Kidney epithelial cell (primary cell): Measurements from ENCODE around the gene TULP3. TPM values are rescaled to one million over a fixed set of nuclear protein-coding genes. Genes with fewer than 3 reads are reported as not detected.

Experiments used
- DNase-seq: peaks from one replicate; pipeline ENCODE4 v3.0.0-alpha.2; 2010; ENCODE audit warnings: low read depth
- H3K27me3 ChIP-seq: 2 replicates; pipeline ENCODE4 v1.6.0; 2011; ENCODE audit warnings: low read length; ENCODE audit not compliant: control insufficient read depth, insufficient read depth
- H3K36me3 ChIP-seq: 2 replicates; pipeline ENCODE4 v1.5.1; 2011; ENCODE audit warnings: low read length; ENCODE audit not compliant: control insufficient read depth, insufficient read depth
- H3K4me3 ChIP-seq: 2 replicates; pipeline ENCODE4 v1.5.1; 2011; ENCODE audit warnings: low read depth, mild to moderate bottlenecking, control low read depth, low read length
- total RNA-seq: library from RNA; depleted of rRNA; stranded (reverse); fragments of >200 nt; gene quantifications from 2 replicates; pipeline ENCODE4 v1.2.3, GENCODE V29; 2015
- TF ChIP-seq, protein P1 (sequence below): IDR thresholded peaks from 2 replicates; pipeline ENCODE4 v1.5.1; 2011; ENCODE audit warnings: mild to moderate bottlenecking, moderate library complexity, low read length, control low read depth, inconsistent platforms; ENCODE audit not compliant: insufficient read depth, poor library complexity, severe bottlenecking

The TULP3 gene
- total RNA-seq, 1 donor from 2014 or later: 19.1 TPM

- no peaks in the 10 kb centered on the region for H3K27me3 ChIP-seq
- peaks cover 2% of the 10 kb centered on the region for H3K36me3 ChIP-seq
- peak overlapping the region; percentile 51 for H3K4me3 ChIP-seq
- TF ChIP-seq, protein P1, sequence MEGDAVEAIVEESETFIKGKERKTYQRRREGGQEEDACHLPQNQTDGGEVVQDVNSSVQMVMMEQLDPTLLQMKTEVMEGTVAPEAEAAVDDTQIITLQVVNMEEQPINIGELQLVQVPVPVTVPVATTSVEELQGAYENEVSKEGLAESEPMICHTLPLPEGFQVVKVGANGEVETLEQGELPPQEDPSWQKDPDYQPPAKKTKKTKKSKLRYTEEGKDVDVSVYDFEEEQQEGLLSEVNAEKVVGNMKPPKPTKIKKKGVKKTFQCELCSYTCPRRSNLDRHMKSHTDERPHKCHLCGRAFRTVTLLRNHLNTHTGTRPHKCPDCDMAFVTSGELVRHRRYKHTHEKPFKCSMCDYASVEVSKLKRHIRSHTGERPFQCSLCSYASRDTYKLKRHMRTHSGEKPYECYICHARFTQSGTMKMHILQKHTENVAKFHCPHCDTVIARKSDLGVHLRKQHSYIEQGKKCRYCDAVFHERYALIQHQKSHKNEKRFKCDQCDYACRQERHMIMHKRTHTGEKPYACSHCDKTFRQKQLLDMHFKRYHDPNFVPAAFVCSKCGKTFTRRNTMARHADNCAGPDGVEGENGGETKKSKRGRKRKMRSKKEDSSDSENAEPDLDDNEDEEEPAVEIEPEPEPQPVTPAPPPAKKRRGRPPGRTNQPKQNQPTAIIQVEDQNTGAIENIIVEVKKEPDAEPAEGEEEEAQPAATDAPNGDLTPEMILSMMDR: no peak
- no peak for DNase-seq
These were observed 69.8 kb downstream of the TULP3 start for GRCh38 chr12:2960390-2960956.

DNA sequence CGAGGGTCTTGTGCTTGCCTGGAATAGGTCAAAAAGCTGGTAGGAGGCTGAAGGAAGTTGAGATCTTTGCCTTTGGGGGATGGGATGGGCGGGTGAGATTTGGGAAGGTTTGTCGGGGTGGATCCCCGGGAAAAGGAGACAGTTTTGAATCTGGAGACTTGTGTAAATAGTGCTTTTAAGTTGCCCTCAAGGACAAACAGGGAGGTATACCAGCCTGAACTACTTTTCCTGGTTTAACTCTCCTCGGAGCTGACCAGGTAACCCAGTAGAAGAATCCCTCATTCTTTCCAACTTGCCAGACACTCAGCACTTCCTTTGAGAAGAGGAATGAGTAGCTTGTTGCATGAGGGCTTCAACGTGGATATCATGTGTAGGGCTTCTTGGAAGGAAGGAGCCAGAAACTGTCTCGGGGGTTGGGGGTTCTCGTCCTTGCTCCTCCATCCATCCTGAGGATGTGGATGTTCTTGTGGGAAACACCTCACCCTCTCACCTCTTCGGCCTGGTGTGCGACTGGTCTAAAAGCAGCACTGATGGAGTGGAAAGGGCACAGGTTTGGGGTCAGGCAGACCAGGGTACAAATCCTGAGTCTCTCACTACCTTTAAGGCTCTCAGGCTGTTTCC lies 70.4 kb downstream of the TULP3 start:
- H3K4me3 ChIP-seq: peak overlapping the region; percentile 51
- H3K27me3 ChIP-seq: no peaks in the 10 kb centered on the region
- TF ChIP-seq, protein P1: no peak
- DNase-seq: no peak
- H3K36me3 ChIP-seq: peaks cover 2% of the 10 kb centered on the region

GRCh38 chr12:2961705-2962104 lies 71.0 kb downstream of the TULP3 start:
- TF ChIP-seq, protein P1: no peak
- no peak overlapping the region for H3K4me3 ChIP-seq
- no peak for DNase-seq
- H3K36me3 ChIP-seq: peaks cover 2% of the 10 kb centered on the region
- no peaks in the 10 kb centered on the region for H3K27me3 ChIP-seq

DNA sequence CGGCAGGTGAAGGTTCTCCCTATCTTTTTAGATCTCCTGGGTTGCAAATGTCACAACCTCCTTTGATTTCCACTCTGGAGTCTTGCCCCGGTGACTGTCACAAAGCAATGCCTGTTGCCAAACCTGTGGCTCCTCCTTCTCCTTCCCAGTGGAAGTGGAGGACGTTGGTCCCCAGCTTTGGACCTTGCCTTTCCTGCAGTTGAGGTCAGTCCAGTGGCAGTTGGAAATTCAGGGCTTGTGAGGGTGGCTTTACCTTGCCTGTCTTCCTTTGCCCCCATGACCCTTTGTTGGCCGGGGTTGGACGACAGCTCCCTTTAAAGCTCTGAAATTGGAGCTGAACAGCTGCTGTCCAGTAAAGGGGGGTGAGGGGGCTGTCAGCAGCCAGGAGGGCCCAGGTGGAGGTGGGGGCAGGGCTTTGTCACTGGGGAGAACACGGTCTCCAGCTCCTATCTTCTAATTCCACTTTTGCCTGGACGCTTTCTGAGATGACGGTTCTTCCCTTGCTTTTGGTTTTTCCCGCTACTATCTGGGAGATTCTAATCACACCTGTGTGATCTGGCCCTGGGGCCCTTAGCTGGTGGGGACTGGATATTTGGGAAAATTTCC lies 72.6 kb downstream of the TULP3 start:
- Histone ChIP-seq H3K4me3 (no peak overlapping the region), H3K36me3 (peaks cover 2% of the 10 kb centered on the region), H3K27me3 (no peaks in the 10 kb centered on the region)
- TF ChIP-seq, protein P1: no peak
- DNase-seq: no peak

DNA sequence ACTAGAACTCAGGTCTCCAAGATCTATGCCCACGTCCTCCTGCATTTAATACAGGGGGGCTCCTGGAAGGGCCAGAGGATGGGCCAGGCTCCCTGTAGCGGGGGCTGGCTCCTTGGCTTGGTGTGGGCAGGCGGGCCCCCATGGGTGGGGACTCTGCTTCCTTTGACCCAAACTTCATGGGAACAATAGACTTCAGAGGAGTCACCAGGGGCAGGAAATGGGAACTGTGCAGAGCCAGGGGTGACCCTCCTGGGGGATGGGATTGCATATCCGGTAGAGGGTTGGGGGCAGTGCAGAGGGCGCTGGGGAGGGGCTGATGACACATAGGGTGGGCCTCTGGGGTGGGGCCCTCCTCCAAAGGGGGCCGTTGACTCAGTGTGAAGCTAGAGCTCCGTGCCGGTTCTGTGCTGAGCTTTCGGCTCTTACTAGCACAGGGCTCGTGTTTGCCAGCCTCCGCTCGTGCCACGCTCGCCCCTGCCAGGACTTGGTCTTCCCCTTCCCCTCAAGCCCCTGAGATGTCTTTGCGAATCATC lies 73.1 kb downstream of the TULP3 start:
- no peak for DNase-seq
- H3K36me3 ChIP-seq: peaks cover 2% of the 10 kb centered on the region
- H3K27me3 ChIP-seq: no peaks in the 10 kb centered on the region
- TF ChIP-seq, protein P1: no peak
- H3K4me3 ChIP-seq: no peak overlapping the region

- Histone ChIP-seq H3K27me3 (no peaks in the 10 kb centered on the region), H3K4me3 (no peak overlapping the region), H3K36me3 (peaks cover 5% of the 10 kb centered on the region)
- TF ChIP-seq, protein P1: no peak
- DNase-seq: no peak
These were observed 77.0 kb downstream of the TULP3 start for GRCh38 chr12:2967651-2968050.
